Hepatocyte (in vitro differentiated cells): ENCODE data around the gene ENGASE. TPM values are rescaled to one million over a fixed set of nuclear protein-coding genes. Genes with fewer than 3 reads are reported as not detected.

Experiments used
- DNase-seq: peaks from one replicate; pipeline ENCODE4 v3.0.0-alpha.2; 2016; ENCODE audit warnings: low spot score
- H2AFZ ChIP-seq: fragments of 200-600 bp; sonication (generic); 2 replicates; pipeline ENCODE4 v1.6.0; 2016; ENCODE audit warnings: antibody characterized with exemption, mild to moderate bottlenecking
- H3K27ac ChIP-seq: fragments of 200-600 bp; sonication (generic); 2 replicates; pipeline ENCODE4 v1.5.1; 2016; ENCODE audit warnings: mild to moderate bottlenecking
- H3K27me3 ChIP-seq: fragments of 200-600 bp; sonication (generic); 2 replicates; pipeline ENCODE4 v1.6.1; 2016
- H3K36me3 ChIP-seq: fragments of 200-600 bp; sonication (generic); replicated peaks from 2 replicates; pipeline ENCODE4 v1.5.1; 2016; ENCODE audit warnings: low read depth; ENCODE audit not compliant: insufficient read depth
- H3K4me1 ChIP-seq: fragments of 200-600 bp; sonication (generic); 2 replicates; pipeline ENCODE4 v1.5.1; 2016; ENCODE audit warnings: mild to moderate bottlenecking, moderate library complexity; ENCODE audit not compliant: insufficient read depth
- H3K4me2 ChIP-seq: fragments of 200-600 bp; sonication (generic); 2 replicates; pipeline ENCODE4 v1.6.0; 2016
- H3K4me3 ChIP-seq: fragments of 200-600 bp; sonication (generic); 2 replicates; pipeline ENCODE4 v1.5.1; 2016; ENCODE audit warnings: mild to moderate bottlenecking
- H3K79me2 ChIP-seq: fragments of 200-600 bp; sonication (generic); 2 replicates; pipeline ENCODE4 v1.6.0; 2017; ENCODE audit warnings: mild to moderate bottlenecking
- H3K9me2 ChIP-seq: fragments of 200-600 bp; sonication (generic); replicated peaks from 2 replicates; pipeline ENCODE4 v1.6.0; 2017; ENCODE audit warnings: mild to moderate bottlenecking; ENCODE audit not compliant: insufficient read depth
- H3K9me3 ChIP-seq: fragments of 200-600 bp; sonication (generic); 2 replicates; pipeline ENCODE4 v1.5.1; 2016; ENCODE audit warnings: low read depth, mild to moderate bottlenecking
- H4K20me1 ChIP-seq: fragments of 200-600 bp; sonication (generic); 2 replicates; pipeline ENCODE4 v1.6.0; 2016; ENCODE audit warnings: mild to moderate bottlenecking; ENCODE audit not compliant: insufficient read depth, poor library complexity, severe bottlenecking
- CTCF ChIP-seq: fragments of 200-600 bp; sonication (generic); IDR thresholded peaks from 2 replicates; pipeline ENCODE4 v1.5.1; 2016; ENCODE audit warnings: antibody characterized with exemption, mild to moderate bottlenecking; ENCODE audit not compliant: poor library complexity
- EZH2 ChIP-seq: fragments of 200-600 bp; sonication (generic); IDR thresholded peaks from 2 replicates; pipeline ENCODE4 v1.6.1; 2016; ENCODE audit warnings: antibody characterized with exemption, mild to moderate bottlenecking, borderline replicate concordance
- EZH2phosphoT487 ChIP-seq: fragments of 200-600 bp; sonication (generic); IDR thresholded peaks from one replicate; pipeline ENCODE4 v1.6.1; 2018; ENCODE audit warnings: antibody characterized with exemption, mild to moderate bottlenecking, low read depth, moderate library complexity; ENCODE audit not compliant: unreplicated experiment, severe bottlenecking
- WGBS: methylation state at CpG from one replicate; pipeline ENCODE4 v1.1.6; 2016; ENCODE audit warnings: low lambda C conversion rate; ENCODE audit errors: missing lambda C conversion rate; 5-methylcytosine and 5-hydroxymethylcytosine counted together
- polyA plus RNA-seq: library from polyadenylated mRNA; unstranded; fragments of >200 nt; fragmentation: Nextera tagmentation; extraction: Ambion mirVana; gene quantifications from 2 replicates; pipeline ENCODE4 v1.2.1, GENCODE V29; 2016
- total RNA-seq: library from RNA; depleted of rRNA; stranded (reverse); fragments of >200 nt; gene quantifications from 2 replicates; pipeline ENCODE4 v1.2.3, GENCODE V29; 2014

ENGASE gene
- total and polyA plus RNA-seq, 2 experiments from 2014 or later: 24.4 to 34.0 TPM

GRCh38 chr17:79087428-79088143 lies 13.0 kb downstream of the ENGASE start:
- Histone ChIP-seq H3K36me3 (no peaks in the 10 kb centered on the region), H2AFZ (no peak overlapping the region), H3K4me1 (no peaks in the 10 kb centered on the region), H3K27me3 (no peaks in the 10 kb centered on the region), H3K9me2 (no peaks in the 10 kb centered on the region), H4K20me1 (peaks cover 2% of the 10 kb centered on the region), H3K27ac (no peak overlapping the region), H3K4me2 (no peak overlapping the region), H3K79me2 (no peaks in the 10 kb centered on the region), H3K9me3 (no peaks in the 10 kb centered on the region), H3K4me3 (no peak overlapping the region)
- peak; percentile 83 for TF ChIP-seq CTCF
- TF ChIP-seq EZH2: no peak
- WGBS: 54% methylated on average over 11 of the region's 12 CpGs
- peak; percentile 81 for DNase-seq

- TF ChIP-seq EZH2 (no peak), EZH2phosphoT487 (no peak), CTCF (no peak)
- no peak for DNase-seq
- Histone ChIP-seq H3K9me2 (no peaks in the 10 kb centered on the region), H2AFZ (no peak overlapping the region), H3K27ac (no peak overlapping the region), H3K4me2 (no peak overlapping the region), H3K36me3 (no peaks in the 10 kb centered on the region), H3K4me1 (no peaks in the 10 kb centered on the region), H4K20me1 (peaks cover 2% of the 10 kb centered on the region), H3K4me3 (no peak overlapping the region), H3K27me3 (no peaks in the 10 kb centered on the region), H3K9me3 (no peaks in the 10 kb centered on the region), H3K79me2 (no peaks in the 10 kb centered on the region)
- WGBS: 92% methylated on average over 26 of the region's 26 CpGs
These were observed 13.8 kb downstream of the ENGASE start for GRCh38 chr17:79088247-79088996.

GRCh38 chr17:79088997-79089328 lies 14.3 kb downstream of the ENGASE start:
- Histone ChIP-seq H3K36me3 (no peaks in the 10 kb centered on the region), H3K9me2 (no peaks in the 10 kb centered on the region), H4K20me1 (peaks cover 2% of the 10 kb centered on the region), H3K27ac (no peak overlapping the region), H3K27me3 (no peaks in the 10 kb centered on the region), H3K4me1 (no peaks in the 10 kb centered on the region), H3K4me2 (no peak overlapping the region), H2AFZ (no peak overlapping the region), H3K4me3 (no peak overlapping the region), H3K79me2 (no peaks in the 10 kb centered on the region), H3K9me3 (no peaks in the 10 kb centered on the region)
- 86% methylated on average over 8 of the region's 8 CpGs for WGBS
- DNase-seq: no peak
- no peak for TF ChIP-seq EZH2phosphoT487
- no peak for TF ChIP-seq CTCF
- no peak for TF ChIP-seq EZH2
